ENCODE results near the gene LDLRAD3.
"Not testable (repeated sequence)": the region's sequence is repeated elsewhere in the genome, so short reads cannot be mapped to it uniquely, and the experiment has no call there.

Gene LDLRAD3

DNA sequence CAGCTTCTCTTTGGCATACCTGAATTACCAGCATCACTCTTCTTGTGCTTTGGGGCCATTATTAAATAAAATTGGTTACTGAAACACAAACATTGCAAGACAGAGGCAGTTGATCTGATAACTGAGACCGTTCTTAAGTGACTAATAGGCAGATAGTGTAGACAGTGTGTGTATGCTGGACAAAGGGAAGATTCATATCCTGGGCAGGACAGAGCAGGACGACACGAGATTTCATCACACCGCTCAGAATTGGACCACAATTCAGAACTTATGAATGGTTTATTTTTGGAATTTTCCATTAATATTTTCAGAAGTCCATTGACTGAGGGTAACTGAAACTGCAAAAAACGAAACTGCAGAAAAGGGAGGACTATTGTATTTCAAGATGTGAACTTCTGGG lies 68.6 kb downstream of the LDLRAD3 start:
- Histone ChIP-seq H3F3A (ENCODE audit: control insufficient read depth, insufficient read depth) (no peaks in the 10 kb centered on the region), H3K36me3 (ENCODE audit: control insufficient read depth, low read length) (no peaks in the 10 kb centered on the region), H3K27ac (ENCODE audit: low read depth, low read length) (no peak overlapping the region), H3K4me1 (ENCODE audit: control insufficient read depth, low read length) (no peaks in the 10 kb centered on the region), H3K9me3 (ENCODE audit: control insufficient read depth, insufficient read depth, low read length) (no peaks in the 10 kb centered on the region), H3K27me3 (ENCODE audit: control insufficient read depth, low read length) (no peaks in the 10 kb centered on the region), H3K79me2 (ENCODE audit: control insufficient read depth, low read length) (no peaks in the 10 kb centered on the region), H3K4me2 (ENCODE audit: low read length) (no peak overlapping the region), H4K20me1 (ENCODE audit: control insufficient read depth, insufficient read depth, low read depth, low read length) (no peaks in the 10 kb centered on the region), H3K4me3 (ENCODE audit: low read length) (no peak overlapping the region), H3K9me2 (replicated peaks; ENCODE audit: control insufficient read depth, low read length) (no peaks in the 10 kb centered on the region)
- TF ChIP-seq CTCF (IDR thresholded peaks at IDR 0.05; ENCODE audit: low read depth, low read length, poor library complexity, severe bottlenecking): no peak
- TF ChIP-seq EZH2phosphoT487 (IDR thresholded peaks at IDR 0.05; ENCODE audit: borderline replicate concordance, low read length): no peak

- H3K36me3 ChIP-seq (ENCODE audit: control insufficient read depth, low read length): no peaks in the 10 kb centered on the region
- H3K4me3 ChIP-seq (ENCODE audit: low read length): no peak overlapping the region
- no peaks in the 10 kb centered on the region for H3K4me1 ChIP-seq (ENCODE audit: control insufficient read depth, low read length)
- no peaks in the 10 kb centered on the region for H4K20me1 ChIP-seq (ENCODE audit: control insufficient read depth, insufficient read depth, low read depth, low read length)
- H3F3A ChIP-seq (ENCODE audit: control insufficient read depth, insufficient read depth): no peaks in the 10 kb centered on the region
- no peaks in the 10 kb centered on the region for H3K9me3 ChIP-seq (ENCODE audit: control insufficient read depth, insufficient read depth, low read length)
- H3K4me2 ChIP-seq (ENCODE audit: low read length): no peak overlapping the region
- H3K27me3 ChIP-seq (ENCODE audit: control insufficient read depth, low read length): no peaks in the 10 kb centered on the region
- H3K27ac ChIP-seq (ENCODE audit: low read depth, low read length): no peak overlapping the region
- H3K9me2 ChIP-seq (replicated peaks; ENCODE audit: control insufficient read depth, low read length): no peaks in the 10 kb centered on the region
- TF ChIP-seq CTCF (IDR thresholded peaks at IDR 0.05; ENCODE audit: low read depth, low read length, poor library complexity, severe bottlenecking): no peak
- no peak for TF ChIP-seq EZH2phosphoT487 (IDR thresholded peaks at IDR 0.05; ENCODE audit: borderline replicate concordance, low read length)
- no peaks in the 10 kb centered on the region for H3K79me2 ChIP-seq (ENCODE audit: control insufficient read depth, low read length)
Measured at GRCh38 chr11:36012979-36013378, 69.1 kb downstream of the LDLRAD3 start.

- not testable (repeated sequence) for H3K4me1 ChIP-seq (ENCODE audit: control insufficient read depth, low read length); H3K79me2 ChIP-seq (ENCODE audit: control insufficient read depth, low read length); H3K36me3 ChIP-seq (ENCODE audit: control insufficient read depth, low read length)
Measured at GRCh38 chr11:36013446-36013845, 69.6 kb downstream of the LDLRAD3 start.

GRCh38 chr11:36013950-36014897 lies 70.4 kb downstream of the LDLRAD3 start:
- no peaks in the 10 kb centered on the region for H4K20me1 ChIP-seq (ENCODE audit: control insufficient read depth, insufficient read depth, low read depth, low read length)
- no peaks in the 10 kb centered on the region for H3K79me2 ChIP-seq (ENCODE audit: control insufficient read depth, low read length)
- no peaks in the 10 kb centered on the region for H3K27me3 ChIP-seq (ENCODE audit: control insufficient read depth, low read length)
- no peaks in the 10 kb centered on the region for H3K36me3 ChIP-seq (ENCODE audit: control insufficient read depth, low read length)
- no peak overlapping the region for H3K4me3 ChIP-seq (ENCODE audit: low read length)
- H3K27ac ChIP-seq (ENCODE audit: low read depth, low read length): no peak overlapping the region
- H3K4me1 ChIP-seq (ENCODE audit: control insufficient read depth, low read length): no peaks in the 10 kb centered on the region
- no peaks in the 10 kb centered on the region for H3K9me2 ChIP-seq (replicated peaks; ENCODE audit: control insufficient read depth, low read length)
- no peaks in the 10 kb centered on the region for H3K9me3 ChIP-seq (ENCODE audit: control insufficient read depth, insufficient read depth, low read length)
- H3F3A ChIP-seq (ENCODE audit: control insufficient read depth, insufficient read depth): no peaks in the 10 kb centered on the region
- no peak overlapping the region for H3K4me2 ChIP-seq (ENCODE audit: low read length)
- TF ChIP-seq CTCF (IDR thresholded peaks at IDR 0.05; ENCODE audit: low read depth, low read length, poor library complexity, severe bottlenecking) (no peak), EZH2phosphoT487 (IDR thresholded peaks at IDR 0.05; ENCODE audit: borderline replicate concordance, low read length) (no peak)

More at GRCh38 chr11:36013446-36013845, 69.6 kb downstream of the LDLRAD3 start:
- not testable (repeated sequence) for H3F3A ChIP-seq (ENCODE audit: control insufficient read depth, insufficient read depth); H3K27me3 ChIP-seq (ENCODE audit: control insufficient read depth, low read length); H4K20me1 ChIP-seq (ENCODE audit: control insufficient read depth, insufficient read depth, low read depth, low read length); H3K27ac ChIP-seq (ENCODE audit: low read depth, low read length); H3K4me2 ChIP-seq (ENCODE audit: low read length); H3K9me3 ChIP-seq (ENCODE audit: control insufficient read depth, insufficient read depth, low read length); H3K9me2 ChIP-seq (replicated peaks; ENCODE audit: control insufficient read depth, low read length); H3K4me3 ChIP-seq (ENCODE audit: low read length)

All from DOHH2 (cell line).